ENCODE results near the gene ASTN2.

DNA sequence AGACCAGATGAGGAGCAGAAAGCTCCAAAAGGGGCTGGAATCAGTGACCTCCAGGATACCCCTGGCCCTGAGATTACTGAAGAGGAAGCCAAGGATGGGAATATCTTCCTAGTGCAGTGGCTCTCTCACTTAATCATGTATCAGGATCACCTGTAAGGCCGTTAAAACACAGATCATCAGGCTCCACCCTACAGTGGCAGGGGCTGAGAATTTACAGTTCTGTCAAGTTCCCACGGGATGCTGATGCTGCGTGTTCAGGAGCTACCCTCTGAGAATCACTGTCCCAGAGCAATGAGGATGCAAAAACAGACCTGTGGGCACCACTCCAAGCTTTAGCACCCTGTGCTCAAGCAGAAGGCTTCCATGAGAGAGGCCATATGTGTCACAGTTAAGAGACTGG, 291.9 kb downstream of the ASTN2 start:
- TF ChIP-seq GATA3 (IDR thresholded peaks at IDR 0.05; ENCODE audit: low read depth, low read length) (no peak), GATA2 (IDR thresholded peaks at IDR 0.05; ENCODE audit: low read depth, low read length) (no peak)

Measured in SH-SY5Y (cell line).